Measurements from ENCODE around the gene STXBP1.
A peak's percentile ranks its signal among the peaks of the same experiment; 100 is the strongest.

Gene STXBP1

GRCh38 chr9:127664678-127665507 lies 52.8 kb downstream of the STXBP1 start:
- WGBS (ENCODE audit: insufficient coverage) = 61% methylated on average over 7 of the region's 10 CpGs
- CTCF ChIA-PET = interaction anchor here (0.7 to 2.3 kb wide), 2 partner anchors 16 to 43 kb away, joined by 3 to 8 read pairs; no protein-coding TSS in a partner anchor
- H3K27me3 ChIP-seq (replicated peaks in 2 of 5; ENCODE audit: control insufficient read depth in 4 of 5, insufficient read depth in 5 of 5, low read length in 4 of 5) = no peaks in the 10 kb centered on the region

GRCh38 chr9:127667127-127667844 lies 55.2 kb downstream of the STXBP1 start:
- POLR2A ChIA-PET = no interaction called here
- no peaks in the 10 kb centered on the region for H3K9me3 ChIP-seq (ENCODE audit: control extremely low read depth in 1 of 5, control insufficient read depth in 4 of 5, insufficient read depth in 2 of 5, low read depth in 1 of 5, low read length in 4 of 5)
- H3K4me1 ChIP-seq (ENCODE audit: control extremely low read depth in 1 of 4, control insufficient read depth in 4 of 4, insufficient read depth in 4 of 4, low read length in 3 of 4) = no peaks in the 10 kb centered on the region
- no peak overlapping the region for H3K4me3 ChIP-seq (ENCODE audit: control insufficient read depth in 1 of 7, extremely low read depth in 1 of 7, insufficient read depth in 4 of 7, low read depth in 2 of 7, low read length in 6 of 7)
- no peak for DNase-seq
- no peaks in the 10 kb centered on the region for H3K27me3 ChIP-seq (replicated peaks in 2 of 5; ENCODE audit: control insufficient read depth in 4 of 5, insufficient read depth in 5 of 5, low read length in 4 of 5)
- CTCF ChIA-PET = interaction anchor here (1.0 to 1.4 kb wide), 3 partner anchors 10 to 34 kb away, joined by 3 to 5 read pairs (median 3); no protein-coding TSS in a partner anchor
- H3K27ac ChIP-seq (ENCODE audit: insufficient read depth in 1 of 2, low read depth in 1 of 2, low read length in 2 of 2, poor library complexity in 1 of 2, severe bottlenecking in 2 of 2) = no peak overlapping the region
- H3K36me3 ChIP-seq (ENCODE audit: control insufficient read depth in 4 of 4, insufficient read depth in 4 of 4, low read length in 3 of 4) = peaks cover 0 to 10% (median 3%) of the 10 kb centered on the region in 4 experiments
- 95% methylated on average over 3 of the region's 3 CpGs for WGBS (ENCODE audit: insufficient coverage)

More at GRCh38 chr9:127664678-127665507, 52.8 kb downstream of the STXBP1 start:
- no peaks in the 10 kb centered on the region for H3K4me1 ChIP-seq (ENCODE audit: control extremely low read depth in 1 of 4, control insufficient read depth in 4 of 4, insufficient read depth in 4 of 4, low read length in 3 of 4)
- POLR2A ChIA-PET = no interaction called here
- H3K27ac ChIP-seq (ENCODE audit: insufficient read depth in 1 of 2, low read depth in 1 of 2, low read length in 2 of 2, poor library complexity in 1 of 2, severe bottlenecking in 2 of 2) = no peak overlapping the region
- H3K4me3 ChIP-seq (ENCODE audit: control insufficient read depth in 1 of 7, extremely low read depth in 1 of 7, insufficient read depth in 4 of 7, low read depth in 2 of 7, low read length in 6 of 7) = no peak overlapping the region
- H3K9me3 ChIP-seq (ENCODE audit: control extremely low read depth in 1 of 5, control insufficient read depth in 4 of 5, insufficient read depth in 2 of 5, low read depth in 1 of 5, low read length in 4 of 5) = no peaks in the 10 kb centered on the region
- peak; percentile 7 to 66 (median 25) for DNase-seq
- peaks cover 0 to 10% (median 3%) of the 10 kb centered on the region in 4 experiments for H3K36me3 ChIP-seq (ENCODE audit: control insufficient read depth in 4 of 4, insufficient read depth in 4 of 4, low read length in 3 of 4)

- Histone ChIP-seq H3K27me3 (replicated peaks in 2 of 5; ENCODE audit: control insufficient read depth in 4 of 5, insufficient read depth in 5 of 5, low read length in 4 of 5) (no peaks in the 10 kb centered on the region), H3K4me3 (ENCODE audit: control insufficient read depth in 1 of 7, extremely low read depth in 1 of 7, insufficient read depth in 4 of 7, low read depth in 2 of 7, low read length in 6 of 7) (no peak overlapping the region), H3K4me1 (ENCODE audit: control extremely low read depth in 1 of 4, control insufficient read depth in 4 of 4, insufficient read depth in 4 of 4, low read length in 3 of 4) (no peaks in the 10 kb centered on the region), H3K27ac (ENCODE audit: insufficient read depth in 1 of 2, low read depth in 1 of 2, low read length in 2 of 2, poor library complexity in 1 of 2, severe bottlenecking in 2 of 2) (no peak overlapping the region), H3K9me3 (ENCODE audit: control extremely low read depth in 1 of 5, control insufficient read depth in 4 of 5, insufficient read depth in 2 of 5, low read depth in 1 of 5, low read length in 4 of 5) (no peaks in the 10 kb centered on the region), H3K36me3 (ENCODE audit: control insufficient read depth in 4 of 4, insufficient read depth in 4 of 4, low read length in 3 of 4) (peaks cover 0 to 8% (median 4%) of the 10 kb centered on the region in 4 experiments)
- WGBS (ENCODE audit: insufficient coverage) = 96% methylated on average over 14 of the region's 18 CpGs
- ChIA-PET POLR2A (no interaction called here), CTCF (interaction anchor here (1.0 to 1.4 kb wide), 5 partner anchors 9 to 72 kb away, joined by 3 to 5 read pairs (median 3); no protein-coding TSS in a partner anchor)
- no peak for DNase-seq
Observed at GRCh38 chr9:127667906-127668305, 55.8 kb downstream of the STXBP1 start.

- H3K4me1 ChIP-seq (ENCODE audit: control extremely low read depth in 1 of 4, control insufficient read depth in 4 of 4, insufficient read depth in 4 of 4, low read length in 3 of 4) = no peaks in the 10 kb centered on the region
- POLR2A ChIA-PET = no interaction called here
- peaks cover 0 to 3% (median 0%) of the 10 kb centered on the region in 5 experiments for H3K27me3 ChIP-seq (replicated peaks in 2 of 5; ENCODE audit: control insufficient read depth in 4 of 5, insufficient read depth in 5 of 5, low read length in 4 of 5)
- H3K27ac ChIP-seq (ENCODE audit: insufficient read depth in 1 of 2, low read depth in 1 of 2, low read length in 2 of 2, poor library complexity in 1 of 2, severe bottlenecking in 2 of 2) = no peak overlapping the region
- H3K9me3 ChIP-seq (ENCODE audit: control extremely low read depth in 1 of 5, control insufficient read depth in 4 of 5, insufficient read depth in 2 of 5, low read depth in 1 of 5, low read length in 4 of 5) = no peaks in the 10 kb centered on the region
- H3K36me3 ChIP-seq (ENCODE audit: control insufficient read depth in 4 of 4, insufficient read depth in 4 of 4, low read length in 3 of 4) = peaks cover 0 to 4% (median 2%) of the 10 kb centered on the region in 4 experiments
- CTCF ChIA-PET = no interaction called here
- WGBS (ENCODE audit: insufficient coverage) = 100% methylated on average over 7 of the region's 7 CpGs
- H3K4me3 ChIP-seq (ENCODE audit: control insufficient read depth in 1 of 7, extremely low read depth in 1 of 7, insufficient read depth in 4 of 7, low read depth in 2 of 7, low read length in 6 of 7) = no peak overlapping the region
- DNase-seq = no peak
Observed at GRCh38 chr9:127673234-127673633, 61.2 kb downstream of the STXBP1 start.

- no peak overlapping the region for H3K4me3 ChIP-seq (ENCODE audit: control insufficient read depth in 1 of 7, extremely low read depth in 1 of 7, insufficient read depth in 4 of 7, low read depth in 2 of 7, low read length in 6 of 7)
- H3K4me1 ChIP-seq (ENCODE audit: control extremely low read depth in 1 of 4, control insufficient read depth in 4 of 4, insufficient read depth in 4 of 4, low read length in 3 of 4) = no peaks in the 10 kb centered on the region
- no peak overlapping the region for H3K27ac ChIP-seq (ENCODE audit: insufficient read depth in 1 of 2, low read depth in 1 of 2, low read length in 2 of 2, poor library complexity in 1 of 2, severe bottlenecking in 2 of 2)
- peaks cover 0 to 11% (median 6%) of the 10 kb centered on the region in 4 experiments for H3K36me3 ChIP-seq (ENCODE audit: control insufficient read depth in 4 of 4, insufficient read depth in 4 of 4, low read length in 3 of 4)
- ChIA-PET POLR2A (no interaction called here), CTCF (interaction anchor here (0.9 to 1.0 kb wide), 3 partner anchors 9 to 85 kb away, joined by 3 read pairs; no protein-coding TSS in a partner anchor)
- peaks cover 0 to 3% (median 0%) of the 10 kb centered on the region in 5 experiments for H3K27me3 ChIP-seq (replicated peaks in 2 of 5; ENCODE audit: control insufficient read depth in 4 of 5, insufficient read depth in 5 of 5, low read length in 4 of 5)
- WGBS (ENCODE audit: insufficient coverage) = 93% methylated on average over 4 of the region's 12 CpGs
- DNase-seq = no peak
- H3K9me3 ChIP-seq (ENCODE audit: control extremely low read depth in 1 of 5, control insufficient read depth in 4 of 5, insufficient read depth in 2 of 5, low read depth in 1 of 5, low read length in 4 of 5) = no peaks in the 10 kb centered on the region
Observed at GRCh38 chr9:127676638-127677037, 64.6 kb downstream of the STXBP1 start.

- H3K36me3 ChIP-seq (ENCODE audit: control insufficient read depth in 4 of 4, insufficient read depth in 4 of 4, low read length in 3 of 4) = peaks cover 0 to 13% (median 4%) of the 10 kb centered on the region in 4 experiments
- no CpG with 5 or more reads among the region's 2 CpGs for WGBS (ENCODE audit: insufficient coverage)
- H3K27ac ChIP-seq (ENCODE audit: insufficient read depth in 1 of 2, low read depth in 1 of 2, low read length in 2 of 2, poor library complexity in 1 of 2, severe bottlenecking in 2 of 2) = no peak overlapping the region
- no peak for DNase-seq
- no peaks in the 10 kb centered on the region for H3K4me1 ChIP-seq (ENCODE audit: control extremely low read depth in 1 of 4, control insufficient read depth in 4 of 4, insufficient read depth in 4 of 4, low read length in 3 of 4)
- POLR2A ChIA-PET = no interaction called here
- H3K4me3 ChIP-seq (ENCODE audit: control insufficient read depth in 1 of 7, extremely low read depth in 1 of 7, insufficient read depth in 4 of 7, low read depth in 2 of 7, low read length in 6 of 7) = no peak overlapping the region
- H3K27me3 ChIP-seq (replicated peaks in 2 of 5; ENCODE audit: control insufficient read depth in 4 of 5, insufficient read depth in 5 of 5, low read length in 4 of 5) = peaks cover 0 to 3% (median 0%) of the 10 kb centered on the region in 5 experiments
- CTCF ChIA-PET = interaction anchor here (1.1 to 2.1 kb wide), 2 partner anchors 9 to 15 kb away, joined by 3 to 8 read pairs; no protein-coding TSS in a partner anchor
- no peaks in the 10 kb centered on the region for H3K9me3 ChIP-seq (ENCODE audit: control extremely low read depth in 1 of 5, control insufficient read depth in 4 of 5, insufficient read depth in 2 of 5, low read depth in 1 of 5, low read length in 4 of 5)
Observed at GRCh38 chr9:127679506-127679905, 67.4 kb downstream of the STXBP1 start.

Measured in common myeloid progenitor, CD34-positive (primary cell).